ENCODE data around the gene FCRL3.

DNA sequence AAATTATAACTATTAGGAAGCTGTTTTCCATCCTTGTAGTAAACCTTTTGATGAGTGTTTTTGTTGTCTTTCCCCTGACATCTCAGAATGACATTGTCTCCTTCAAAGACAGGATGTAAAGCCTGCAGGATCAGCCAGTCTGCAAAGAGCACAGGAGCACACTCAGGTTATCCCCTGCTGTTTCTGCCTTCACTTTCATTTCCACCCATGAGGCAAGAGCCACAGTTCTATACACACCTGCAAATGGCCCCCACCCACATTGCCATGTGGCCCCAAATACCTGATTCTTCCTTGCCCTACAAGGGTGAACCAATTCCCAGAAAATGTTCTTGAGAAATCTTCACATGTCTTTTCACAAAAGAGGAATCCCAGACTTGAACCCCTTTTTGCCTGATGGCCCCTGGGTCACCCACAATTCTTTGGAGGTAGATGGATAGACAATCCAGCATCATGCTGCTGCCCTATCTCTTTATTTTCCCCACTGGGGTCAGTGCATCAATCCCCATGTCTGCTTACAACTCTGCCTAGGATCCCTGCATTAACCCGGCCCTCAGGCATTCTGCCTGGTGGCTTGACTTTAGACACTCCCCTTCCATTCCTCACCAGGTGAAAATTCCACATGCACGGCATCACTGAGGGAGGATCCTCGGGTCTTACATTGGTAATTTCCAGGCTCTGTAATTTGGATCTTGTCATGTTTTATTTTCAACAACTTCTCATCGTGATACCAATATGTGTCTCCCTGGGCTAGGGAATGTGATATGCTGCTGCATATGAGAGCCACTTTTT lies 2.6 kb downstream of the FCRL3 start:
- TF ChIP-seq, protein P1, sequence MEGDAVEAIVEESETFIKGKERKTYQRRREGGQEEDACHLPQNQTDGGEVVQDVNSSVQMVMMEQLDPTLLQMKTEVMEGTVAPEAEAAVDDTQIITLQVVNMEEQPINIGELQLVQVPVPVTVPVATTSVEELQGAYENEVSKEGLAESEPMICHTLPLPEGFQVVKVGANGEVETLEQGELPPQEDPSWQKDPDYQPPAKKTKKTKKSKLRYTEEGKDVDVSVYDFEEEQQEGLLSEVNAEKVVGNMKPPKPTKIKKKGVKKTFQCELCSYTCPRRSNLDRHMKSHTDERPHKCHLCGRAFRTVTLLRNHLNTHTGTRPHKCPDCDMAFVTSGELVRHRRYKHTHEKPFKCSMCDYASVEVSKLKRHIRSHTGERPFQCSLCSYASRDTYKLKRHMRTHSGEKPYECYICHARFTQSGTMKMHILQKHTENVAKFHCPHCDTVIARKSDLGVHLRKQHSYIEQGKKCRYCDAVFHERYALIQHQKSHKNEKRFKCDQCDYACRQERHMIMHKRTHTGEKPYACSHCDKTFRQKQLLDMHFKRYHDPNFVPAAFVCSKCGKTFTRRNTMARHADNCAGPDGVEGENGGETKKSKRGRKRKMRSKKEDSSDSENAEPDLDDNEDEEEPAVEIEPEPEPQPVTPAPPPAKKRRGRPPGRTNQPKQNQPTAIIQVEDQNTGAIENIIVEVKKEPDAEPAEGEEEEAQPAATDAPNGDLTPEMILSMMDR (IDR thresholded peaks at IDR 0.05): no peak
- no peak for TF ChIP-seq POLR2A (IDR thresholded peaks at IDR 0.05)

All from right lobe of liver (tissue), 4 donors.